WERI-Rb-1 (cell line): ENCODE data around the gene GPR153.

ENCODE experiments used
- DNase-seq: peaks from one replicate; pipeline ENCODE4 v3.0.0-alpha.2; 2020
- H3K27ac ChIP-seq: fragments of 250-450 bp; sonication (Bioruptor Pico); 2 replicates; pipeline ENCODE4 v1.5.1; 2020; ENCODE audit warnings: mild to moderate bottlenecking, moderate library complexity
- H3K27me3 ChIP-seq: fragments of 250-450 bp; sonication (Bioruptor Pico); 2 replicates; pipeline ENCODE4 v1.5.1; 2021; ENCODE audit warnings: mild to moderate bottlenecking, low read depth, moderate library complexity; ENCODE audit not compliant: insufficient read depth, severe bottlenecking
- H3K36me3 ChIP-seq: fragments of 250-450 bp; sonication (Bioruptor Pico); 2 replicates; pipeline ENCODE4 v1.5.1; 2020; ENCODE audit warnings: mild to moderate bottlenecking, moderate library complexity
- H3K4me3 ChIP-seq: 2 replicates; pipeline ENCODE4 v1.5.1; 2011; ENCODE audit warnings: low read depth, mild to moderate bottlenecking, control low read depth, low read length
- H3K9me3 ChIP-seq: fragments of 250-450 bp; sonication (Bioruptor Pico); 2 replicates; pipeline ENCODE4 v1.5.1; 2021; ENCODE audit warnings: mild to moderate bottlenecking, moderate library complexity; ENCODE audit not compliant: severe bottlenecking
- TF ChIP-seq, protein P1 (sequence below): IDR thresholded peaks from 2 replicates; pipeline ENCODE4 v1.5.1; 2011; ENCODE audit warnings: low read depth, mild to moderate bottlenecking, control low read depth, inconsistent platforms, low read length

GPR153 gene

DNA sequence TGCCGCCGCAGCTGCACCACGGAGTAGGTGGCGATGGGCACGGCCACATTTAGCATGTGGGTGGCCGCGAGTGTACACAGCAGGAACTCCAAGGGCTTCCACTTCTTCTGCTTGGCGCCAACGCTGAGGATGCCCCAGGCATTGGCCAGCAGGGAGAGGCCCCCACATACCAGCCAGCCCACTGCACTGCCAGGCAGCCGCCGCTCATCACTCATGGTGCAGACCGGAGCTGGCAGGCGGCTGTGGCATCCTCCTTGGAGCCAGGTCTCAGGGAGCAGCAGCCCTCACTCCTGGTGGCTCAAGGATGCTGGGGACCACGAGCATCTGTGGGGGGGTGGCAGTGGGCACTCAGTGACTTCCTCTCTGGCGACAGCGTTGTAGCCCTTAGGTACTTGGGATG lies 6.2 kb downstream of the GPR153 start:
- Histone ChIP-seq H3K36me3 (no peaks in the 10 kb centered on the region; the same call in 1 of the 2 replicates), H3K27me3 (no peaks in the 10 kb centered on the region), H3K9me3 (no peaks in the 10 kb centered on the region), H3K27ac (no peak overlapping the region), H3K4me3 (no peak overlapping the region)
- TF ChIP-seq, protein P1, sequence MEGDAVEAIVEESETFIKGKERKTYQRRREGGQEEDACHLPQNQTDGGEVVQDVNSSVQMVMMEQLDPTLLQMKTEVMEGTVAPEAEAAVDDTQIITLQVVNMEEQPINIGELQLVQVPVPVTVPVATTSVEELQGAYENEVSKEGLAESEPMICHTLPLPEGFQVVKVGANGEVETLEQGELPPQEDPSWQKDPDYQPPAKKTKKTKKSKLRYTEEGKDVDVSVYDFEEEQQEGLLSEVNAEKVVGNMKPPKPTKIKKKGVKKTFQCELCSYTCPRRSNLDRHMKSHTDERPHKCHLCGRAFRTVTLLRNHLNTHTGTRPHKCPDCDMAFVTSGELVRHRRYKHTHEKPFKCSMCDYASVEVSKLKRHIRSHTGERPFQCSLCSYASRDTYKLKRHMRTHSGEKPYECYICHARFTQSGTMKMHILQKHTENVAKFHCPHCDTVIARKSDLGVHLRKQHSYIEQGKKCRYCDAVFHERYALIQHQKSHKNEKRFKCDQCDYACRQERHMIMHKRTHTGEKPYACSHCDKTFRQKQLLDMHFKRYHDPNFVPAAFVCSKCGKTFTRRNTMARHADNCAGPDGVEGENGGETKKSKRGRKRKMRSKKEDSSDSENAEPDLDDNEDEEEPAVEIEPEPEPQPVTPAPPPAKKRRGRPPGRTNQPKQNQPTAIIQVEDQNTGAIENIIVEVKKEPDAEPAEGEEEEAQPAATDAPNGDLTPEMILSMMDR = no peak
- DNase-seq = no peak

DNA sequence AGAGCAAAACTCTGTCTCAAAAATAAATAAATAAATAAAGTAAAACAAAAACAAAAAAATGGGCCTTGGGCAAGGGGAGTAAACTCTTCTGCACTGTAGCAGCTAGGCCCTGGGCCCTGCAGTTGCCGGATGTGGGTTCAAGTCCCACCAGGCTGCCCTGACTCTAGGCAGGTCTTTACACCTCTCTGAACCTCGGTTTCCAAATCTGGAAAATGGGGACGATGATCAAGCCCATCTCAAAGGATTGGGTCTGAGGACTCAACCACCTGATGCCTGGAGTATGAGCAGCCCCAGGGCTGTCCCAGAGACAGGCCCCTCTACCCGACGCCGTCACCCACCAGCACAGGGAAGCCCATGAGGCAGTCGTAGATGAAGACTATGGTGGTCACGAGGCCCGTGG lies 7.5 kb downstream of the GPR153 start:
- Histone ChIP-seq H3K27ac (no peak overlapping the region), H3K4me3 (no peak overlapping the region), H3K9me3 (no peaks in the 10 kb centered on the region), H3K36me3 (no peaks in the 10 kb centered on the region; the same call in 1 of the 2 replicates), H3K27me3 (no peaks in the 10 kb centered on the region)
- DNase-seq = no peak
- TF ChIP-seq, protein P1 = no peak

DNA sequence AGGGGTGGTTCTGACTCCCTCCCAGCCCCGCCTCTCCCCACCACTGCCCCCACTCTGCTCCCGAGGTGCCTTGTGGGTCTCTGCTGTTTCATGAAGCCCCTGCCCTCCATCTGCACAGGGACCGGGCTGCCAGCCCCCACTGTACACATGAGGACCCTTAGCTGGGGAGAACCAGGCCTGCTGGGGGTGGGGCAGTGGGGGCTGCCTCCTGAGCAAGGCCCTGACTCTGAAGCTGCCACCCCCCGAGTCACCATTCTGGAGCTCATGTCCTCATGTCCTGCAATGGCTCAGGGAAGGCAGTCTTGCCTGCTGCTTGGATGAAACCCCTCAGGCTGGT lies 8.6 kb downstream of the GPR153 start:
- Histone ChIP-seq H3K36me3 (no peaks in the 10 kb centered on the region; the same call in 1 of the 2 replicates), H3K27ac (no peak overlapping the region), H3K9me3 (no peaks in the 10 kb centered on the region), H3K4me3 (no peak overlapping the region), H3K27me3 (no peaks in the 10 kb centered on the region)
- DNase-seq = no peak
- TF ChIP-seq, protein P1 = no peak

DNA sequence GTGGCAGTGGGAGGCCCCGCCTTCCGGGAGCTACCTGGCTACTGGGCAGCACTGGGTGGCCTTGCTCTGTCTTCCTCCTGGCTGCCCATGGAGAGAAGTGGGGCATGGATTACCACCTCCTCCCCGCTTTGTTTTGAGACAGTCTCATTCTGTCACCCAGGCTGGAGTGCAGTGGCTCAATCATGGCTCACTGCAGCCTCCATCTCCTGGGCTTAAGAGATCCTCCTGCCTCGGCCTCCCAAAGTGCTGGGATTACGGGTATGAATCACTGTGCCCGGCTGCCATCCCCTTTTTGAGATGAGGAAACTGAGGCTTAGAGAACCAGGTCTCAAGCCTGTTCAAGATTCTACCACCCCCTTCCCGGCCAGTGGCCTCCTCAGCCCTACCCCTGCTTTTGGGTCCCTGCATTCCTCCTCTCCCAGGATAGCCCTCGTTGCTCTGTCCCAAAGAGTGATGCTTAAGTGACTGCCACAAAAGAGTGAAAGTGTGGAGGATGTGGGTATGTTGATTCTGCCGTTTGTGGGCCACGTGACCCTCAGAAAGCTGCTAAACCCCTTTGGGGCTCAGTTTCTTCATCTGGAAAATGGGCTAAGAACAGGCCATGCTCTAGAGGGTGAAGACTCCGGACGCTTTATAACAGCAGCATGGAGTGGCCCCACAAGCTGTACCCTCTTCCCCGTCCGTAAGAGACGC lies 9.1 kb downstream of the GPR153 start:
- Histone ChIP-seq H3K27ac (no peak overlapping the region), H3K36me3 (no peaks in the 10 kb centered on the region; the same call in 1 of the 2 replicates), H3K4me3 (no peak overlapping the region), H3K27me3 (no peaks in the 10 kb centered on the region), H3K9me3 (no peaks in the 10 kb centered on the region)
- DNase-seq = no peak
- TF ChIP-seq, protein P1 = no peak

DNA sequence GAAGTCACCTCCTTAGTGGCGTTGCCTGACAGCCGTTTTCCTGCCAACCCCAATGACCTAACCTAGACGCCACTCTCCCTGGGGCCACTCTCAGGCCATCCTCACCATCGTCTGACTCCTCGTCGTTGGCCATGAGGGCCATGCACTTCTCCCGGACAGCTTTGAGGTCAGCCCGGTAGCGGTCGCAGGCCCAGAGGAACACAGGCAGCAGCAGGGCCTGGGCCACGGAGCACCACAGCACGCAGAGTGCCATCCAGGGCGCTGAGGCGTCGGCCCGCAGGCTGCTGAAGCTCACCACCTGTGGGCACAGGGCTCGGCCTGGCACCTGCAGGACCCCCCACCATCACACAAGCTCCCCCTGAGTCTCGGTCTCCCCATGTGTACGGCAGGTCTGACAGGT lies 9.7 kb downstream of the GPR153 start:
- TF ChIP-seq, protein P1 = no peak
- H3K27ac ChIP-seq = no peak overlapping the region
- H3K27me3 ChIP-seq = no peaks in the 10 kb centered on the region
- DNase-seq = no peak
- H3K36me3 ChIP-seq = no peaks in the 10 kb centered on the region; the same call in 1 of the 2 replicates
- no peak overlapping the region for H3K4me3 ChIP-seq
- no peaks in the 10 kb centered on the region for H3K9me3 ChIP-seq
